ENCODE results near the gene F10. TPM values are rescaled to one million over a fixed set of nuclear protein-coding genes. Genes with fewer than 3 reads are reported as not detected.

The F10 gene
- total and polyA plus RNA-seq, 2 donors (not counting 3 experiments of a cell fraction or from before 2014, with no cell fraction given): 0.25 TPM; not detected in 1

GRCh38 chr13:113096052-113096744 lies 26.4 kb upstream of the F10 start:
- BruUV-seq (replicated peaks): no TSS peak
- TF ChIP-seq POLR2A (IDR thresholded peaks at IDR 0.05; ENCODE audit: low read depth, low read length) (no peak), JUN (IDR thresholded peaks at IDR 0.05; ENCODE audit: borderline replicate concordance, insufficient read depth, insufficient read length, low read depth) (no peak), EZH2 (IDR thresholded peaks at IDR 0.05; ENCODE audit: borderline replicate concordance, low read depth, low read length, severe bottlenecking) (no peak), GATA2 (IDR thresholded peaks at IDR 0.05; ENCODE audit: insufficient read depth, insufficient read length, low read depth, low read length) (no peak), MAX (IDR thresholded peaks at IDR 0.05; ENCODE audit: insufficient read depth, insufficient read length) (no peak), POLR2AphosphoS5 (IDR thresholded peaks at IDR 0.05; ENCODE audit: insufficient read depth, low read depth, low read length) (no peak)
- no peak for DNase-seq (ENCODE audit: low read depth, low spot score)
- Histone ChIP-seq H3K4me3 (replicated peaks in 1 of 3; ENCODE audit: insufficient read depth in 1 of 3, low read depth in 1 of 3, low read length in 3 of 3) (no peak overlapping the region), H3K9ac (replicated peaks; ENCODE audit: extremely low read depth, insufficient read depth, low read length) (no peak overlapping the region), H3K79me2 (ENCODE audit: control insufficient read depth, insufficient read depth, low read length) (no peaks in the 10 kb centered on the region), H2AFZ (ENCODE audit: low read depth, low read length) (no peak overlapping the region), H4K20me1 (replicated peaks; ENCODE audit: control insufficient read depth, extremely low read depth, insufficient read depth, low read length) (no peaks in the 10 kb centered on the region), H3K4me2 (ENCODE audit: insufficient read depth, low read length) (no peak overlapping the region), H3K27me3 (ENCODE audit: control insufficient read depth in 2 of 2, insufficient read depth in 2 of 2, low read length in 2 of 2) (no peaks in the 10 kb centered on the region), H3K4me1 (ENCODE audit: control insufficient read depth, extremely low read depth, insufficient read depth, low read length) (no peaks in the 10 kb centered on the region), H3K36me3 (ENCODE audit: control insufficient read depth in 2 of 2, extremely low read depth in 1 of 2, insufficient read depth in 2 of 2, low read length in 2 of 2) (no peaks in the 10 kb centered on the region), H3K27ac (ENCODE audit: insufficient read depth, low read depth, low read length) (no peak overlapping the region), H3K9me1 (replicated peaks; ENCODE audit: control insufficient read depth, extremely low read depth, insufficient read depth, low read length) (no peaks in the 10 kb centered on the region), H3K9me3 (replicated peaks; ENCODE audit: control insufficient read depth, insufficient read depth, low read length) (no peaks in the 10 kb centered on the region)
- no peak for FAIRE-seq
- ChIA-PET POLR2A (no interaction called here), CTCF (no interaction called here)
- dilution Hi-C loops (cut with MboI; ENCODE audit: extremely low pct_ligation_motif_present, low sequenced_read_pairs): no loop called here
- intact Hi-C loops (cut with micrococcal nuclease): no loop called here

- intact Hi-C loops (cut with micrococcal nuclease): no loop called here
Measured at GRCh38 chr13:113096745-113097305, 25.8 kb upstream of the F10 start.

More at GRCh38 chr13:113096745-113097305, 25.8 kb upstream of the F10 start:
- Histone ChIP-seq H3K27ac (ENCODE audit: insufficient read depth, low read depth, low read length) (no peak overlapping the region), H2AFZ (ENCODE audit: low read depth, low read length) (no peak overlapping the region), H3K4me1 (ENCODE audit: control insufficient read depth, extremely low read depth, insufficient read depth, low read length) (no peaks in the 10 kb centered on the region), H3K9me1 (replicated peaks; ENCODE audit: control insufficient read depth, extremely low read depth, insufficient read depth, low read length) (no peaks in the 10 kb centered on the region), H3K4me2 (ENCODE audit: insufficient read depth, low read length) (no peak overlapping the region), H3K4me3 (replicated peaks in 1 of 3; ENCODE audit: insufficient read depth in 1 of 3, low read depth in 1 of 3, low read length in 3 of 3) (no peak overlapping the region), H4K20me1 (replicated peaks; ENCODE audit: control insufficient read depth, extremely low read depth, insufficient read depth, low read length) (no peaks in the 10 kb centered on the region), H3K79me2 (ENCODE audit: control insufficient read depth, insufficient read depth, low read length) (no peaks in the 10 kb centered on the region), H3K9me3 (replicated peaks; ENCODE audit: control insufficient read depth, insufficient read depth, low read length) (no peaks in the 10 kb centered on the region), H3K9ac (replicated peaks; ENCODE audit: extremely low read depth, insufficient read depth, low read length) (no peak overlapping the region), H3K36me3 (ENCODE audit: control insufficient read depth in 2 of 2, extremely low read depth in 1 of 2, insufficient read depth in 2 of 2, low read length in 2 of 2) (no peaks in the 10 kb centered on the region), H3K27me3 (ENCODE audit: control insufficient read depth in 2 of 2, insufficient read depth in 2 of 2, low read length in 2 of 2) (no peaks in the 10 kb centered on the region)
- TF ChIP-seq GATA2 (IDR thresholded peaks at IDR 0.05; ENCODE audit: insufficient read depth, insufficient read length, low read depth, low read length) (no peak), JUN (IDR thresholded peaks at IDR 0.05; ENCODE audit: borderline replicate concordance, insufficient read depth, insufficient read length, low read depth) (no peak), POLR2AphosphoS5 (IDR thresholded peaks at IDR 0.05; ENCODE audit: insufficient read depth, low read depth, low read length) (no peak), MAX (IDR thresholded peaks at IDR 0.05; ENCODE audit: insufficient read depth, insufficient read length) (no peak), FOS (IDR thresholded peaks at IDR 0.05; ENCODE audit: borderline replicate concordance, insufficient read depth, low read length) (no peak), CTCF (IDR thresholded peaks at IDR 0.05; ENCODE audit: extremely low read depth in 1 of 2, insufficient read depth in 1 of 2, low read depth in 1 of 2, low read length in 2 of 2) (no peak), POLR2A (IDR thresholded peaks at IDR 0.05; ENCODE audit: low read depth, low read length) (no peak), EZH2 (IDR thresholded peaks at IDR 0.05; ENCODE audit: borderline replicate concordance, low read depth, low read length, severe bottlenecking) (no peak), MYC (IDR thresholded peaks at IDR 0.05; ENCODE audit: low read depth, low read length) (no peak)
- ChIA-PET CTCF (no interaction called here), POLR2A (no interaction called here)
- no TSS peak for BruUV-seq (replicated peaks)
- FAIRE-seq: no peak
- dilution Hi-C loops (cut with MboI; ENCODE audit: extremely low pct_ligation_motif_present, low sequenced_read_pairs): no loop called here
- DNase-seq (ENCODE audit: low read depth, low spot score): no peak

All from endothelial cell of umbilical vein (primary cell).